ENCODE data around the gene MIF4GD.

Gene MIF4GD

DNA sequence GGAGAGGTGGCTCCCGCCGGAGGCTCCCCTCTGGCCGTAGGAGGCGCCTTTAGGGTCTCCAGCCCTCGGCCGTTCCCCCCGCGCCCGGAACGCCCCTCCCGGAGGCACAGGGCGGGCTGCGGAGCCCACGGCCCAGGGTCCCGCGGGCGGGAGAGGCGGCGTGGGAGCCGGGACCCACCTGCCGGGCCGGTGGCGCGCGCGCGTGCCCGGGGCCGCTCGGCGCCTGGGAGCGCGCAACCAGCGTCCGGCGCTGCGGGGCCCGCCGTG, at the start of gene MIF4GD:
Gene MIF4GD, minus strand, starts transcription at position 266 of the 267 bp plus-strand sequence. CDS start 1,036 bp downstream, outside the sequence.
- ATAC-seq: no peak
- TF ChIP-seq CSDC2 (CRISPR knock-in tag; IDR thresholded peaks at IDR 0.05): 0 out of 2 replicates have a peak, but pooled peaks have one; percentile 2
- 0 out of 2 replicates have a peak, but pooled peaks have one; percentile 24 for TF ChIP-seq ZFP30 (CRISPR knock-in tag; IDR thresholded peaks at IDR 0.05)
- TF ChIP-seq SNAI2 (CRISPR knock-in tag; IDR thresholded peaks at IDR 0.05): peak; percentile 86; the same call in 1 of the 2 replicates
- TF ChIP-seq, protein P1, sequence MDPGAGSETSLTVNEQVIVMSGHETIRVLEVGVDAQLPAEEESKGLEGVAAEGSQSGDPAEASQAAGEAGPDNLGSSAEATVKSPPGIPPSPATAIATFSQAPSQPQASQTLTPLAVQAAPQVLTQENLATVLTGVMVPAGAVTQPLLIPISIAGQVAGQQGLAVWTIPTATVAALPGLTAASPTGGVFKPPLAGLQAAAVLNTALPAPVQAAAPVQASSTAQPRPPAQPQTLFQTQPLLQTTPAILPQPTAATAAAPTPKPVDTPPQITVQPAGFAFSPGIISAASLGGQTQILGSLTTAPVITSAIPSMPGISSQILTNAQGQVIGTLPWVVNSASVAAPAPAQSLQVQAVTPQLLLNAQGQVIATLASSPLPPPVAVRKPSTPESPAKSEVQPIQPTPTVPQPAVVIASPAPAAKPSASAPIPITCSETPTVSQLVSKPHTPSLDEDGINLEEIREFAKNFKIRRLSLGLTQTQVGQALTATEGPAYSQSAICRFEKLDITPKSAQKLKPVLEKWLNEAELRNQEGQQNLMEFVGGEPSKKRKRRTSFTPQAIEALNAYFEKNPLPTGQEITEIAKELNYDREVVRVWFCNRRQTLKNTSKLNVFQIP (CRISPR knock-in tag; IDR thresholded peaks at IDR 0.05; ENCODE audit: borderline replicate concordance, low read depth): no peak
- TF ChIP-seq, protein P2, sequence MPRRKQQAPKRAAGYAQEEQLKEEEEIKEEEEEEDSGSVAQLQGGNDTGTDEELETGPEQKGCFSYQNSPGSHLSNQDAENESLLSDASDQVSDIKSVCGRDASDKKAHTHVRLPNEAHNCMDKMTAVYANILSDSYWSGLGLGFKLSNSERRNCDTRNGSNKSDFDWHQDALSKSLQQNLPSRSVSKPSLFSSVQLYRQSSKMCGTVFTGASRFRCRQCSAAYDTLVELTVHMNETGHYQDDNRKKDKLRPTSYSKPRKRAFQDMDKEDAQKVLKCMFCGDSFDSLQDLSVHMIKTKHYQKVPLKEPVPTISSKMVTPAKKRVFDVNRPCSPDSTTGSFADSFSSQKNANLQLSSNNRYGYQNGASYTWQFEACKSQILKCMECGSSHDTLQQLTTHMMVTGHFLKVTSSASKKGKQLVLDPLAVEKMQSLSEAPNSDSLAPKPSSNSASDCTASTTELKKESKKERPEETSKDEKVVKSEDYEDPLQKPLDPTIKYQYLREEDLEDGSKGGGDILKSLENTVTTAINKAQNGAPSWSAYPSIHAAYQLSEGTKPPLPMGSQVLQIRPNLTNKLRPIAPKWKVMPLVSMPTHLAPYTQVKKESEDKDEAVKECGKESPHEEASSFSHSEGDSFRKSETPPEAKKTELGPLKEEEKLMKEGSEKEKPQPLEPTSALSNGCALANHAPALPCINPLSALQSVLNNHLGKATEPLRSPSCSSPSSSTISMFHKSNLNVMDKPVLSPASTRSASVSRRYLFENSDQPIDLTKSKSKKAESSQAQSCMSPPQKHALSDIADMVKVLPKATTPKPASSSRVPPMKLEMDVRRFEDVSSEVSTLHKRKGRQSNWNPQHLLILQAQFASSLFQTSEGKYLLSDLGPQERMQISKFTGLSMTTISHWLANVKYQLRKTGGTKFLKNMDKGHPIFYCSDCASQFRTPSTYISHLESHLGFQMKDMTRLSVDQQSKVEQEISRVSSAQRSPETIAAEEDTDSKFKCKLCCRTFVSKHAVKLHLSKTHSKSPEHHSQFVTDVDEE (CRISPR knock-in tag; IDR thresholded peaks at IDR 0.05): no peak

GRCh38 chr17:75319904-75320691, 49.1 kb upstream of the MIF4GD start:
- TF ChIP-seq ZC3H10 (CRISPR knock-in tag; IDR thresholded peaks at IDR 0.05) (no peak), BACH2 (CRISPR knock-in tag; IDR thresholded peaks at IDR 0.05; ENCODE audit: borderline replicate concordance) (no peak), CSDC2 (CRISPR knock-in tag; IDR thresholded peaks at IDR 0.05) (no peak), TCF4 (CRISPR knock-in tag; IDR thresholded peaks at IDR 0.05; ENCODE audit: borderline replicate concordance) (no peak), ZFP30 (CRISPR knock-in tag; IDR thresholded peaks at IDR 0.05) (no peak), SNAI2 (CRISPR knock-in tag; IDR thresholded peaks at IDR 0.05) (no peak), PPARA (CRISPR knock-in tag; IDR thresholded peaks at IDR 0.05; ENCODE audit: borderline replicate concordance) (no peak), ARNTL (CRISPR knock-in tag; IDR thresholded peaks at IDR 0.05; ENCODE audit: borderline replicate concordance, low read depth) (no peak), ZNF8 (CRISPR knock-in tag; IDR thresholded peaks at IDR 0.05) (no peak), ZNF565 (CRISPR knock-in tag; conservative IDR thresholded peaks at IDR 0.05; ENCODE audit: low read depth) (no peak), ESRRG (CRISPR knock-in tag; IDR thresholded peaks at IDR 0.05) (no peak), GLIS3 (CRISPR knock-in tag; IDR thresholded peaks at IDR 0.05) (no peak), TOX (CRISPR knock-in tag; IDR thresholded peaks at IDR 0.05; ENCODE audit: borderline replicate concordance) (no peak)
- TF ChIP-seq, protein P2 (CRISPR knock-in tag; IDR thresholded peaks at IDR 0.05): no peak
- TF ChIP-seq, protein P3, sequence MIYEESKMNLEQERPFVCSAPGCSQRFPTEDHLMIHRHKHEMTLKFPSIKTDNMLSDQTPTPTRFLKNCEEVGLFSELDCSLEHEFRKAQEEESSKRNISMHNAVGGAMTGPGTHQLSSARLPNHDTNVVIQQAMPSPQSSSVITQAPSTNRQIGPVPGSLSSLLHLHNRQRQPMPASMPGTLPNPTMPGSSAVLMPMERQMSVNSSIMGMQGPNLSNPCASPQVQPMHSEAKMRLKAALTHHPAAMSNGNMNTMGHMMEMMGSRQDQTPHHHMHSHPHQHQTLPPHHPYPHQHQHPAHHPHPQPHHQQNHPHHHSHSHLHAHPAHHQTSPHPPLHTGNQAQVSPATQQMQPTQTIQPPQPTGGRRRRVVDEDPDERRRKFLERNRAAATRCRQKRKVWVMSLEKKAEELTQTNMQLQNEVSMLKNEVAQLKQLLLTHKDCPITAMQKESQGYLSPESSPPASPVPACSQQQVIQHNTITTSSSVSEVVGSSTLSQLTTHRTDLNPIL (CRISPR knock-in tag; IDR thresholded peaks at IDR 0.05; ENCODE audit: low read depth): no peak
- TF ChIP-seq, protein P4, sequence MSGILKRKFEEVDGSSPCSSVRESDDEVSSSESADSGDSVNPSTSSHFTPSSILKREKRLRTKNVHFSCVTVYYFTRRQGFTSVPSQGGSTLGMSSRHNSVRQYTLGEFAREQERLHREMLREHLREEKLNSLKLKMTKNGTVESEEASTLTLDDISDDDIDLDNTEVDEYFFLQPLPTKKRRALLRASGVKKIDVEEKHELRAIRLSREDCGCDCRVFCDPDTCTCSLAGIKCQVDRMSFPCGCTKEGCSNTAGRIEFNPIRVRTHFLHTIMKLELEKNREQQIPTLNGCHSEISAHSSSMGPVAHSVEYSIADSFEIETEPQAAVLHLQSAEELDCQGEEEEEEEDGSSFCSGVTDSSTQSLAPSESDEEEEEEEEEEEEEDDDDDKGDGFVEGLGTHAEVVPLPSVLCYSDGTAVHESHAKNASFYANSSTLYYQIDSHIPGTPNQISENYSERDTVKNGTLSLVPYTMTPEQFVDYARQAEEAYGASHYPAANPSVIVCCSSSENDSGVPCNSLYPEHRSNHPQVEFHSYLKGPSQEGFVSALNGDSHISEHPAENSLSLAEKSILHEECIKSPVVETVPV (CRISPR knock-in tag; IDR thresholded peaks at IDR 0.05): no peak
- peak; percentile 55 for ATAC-seq

DNA sequence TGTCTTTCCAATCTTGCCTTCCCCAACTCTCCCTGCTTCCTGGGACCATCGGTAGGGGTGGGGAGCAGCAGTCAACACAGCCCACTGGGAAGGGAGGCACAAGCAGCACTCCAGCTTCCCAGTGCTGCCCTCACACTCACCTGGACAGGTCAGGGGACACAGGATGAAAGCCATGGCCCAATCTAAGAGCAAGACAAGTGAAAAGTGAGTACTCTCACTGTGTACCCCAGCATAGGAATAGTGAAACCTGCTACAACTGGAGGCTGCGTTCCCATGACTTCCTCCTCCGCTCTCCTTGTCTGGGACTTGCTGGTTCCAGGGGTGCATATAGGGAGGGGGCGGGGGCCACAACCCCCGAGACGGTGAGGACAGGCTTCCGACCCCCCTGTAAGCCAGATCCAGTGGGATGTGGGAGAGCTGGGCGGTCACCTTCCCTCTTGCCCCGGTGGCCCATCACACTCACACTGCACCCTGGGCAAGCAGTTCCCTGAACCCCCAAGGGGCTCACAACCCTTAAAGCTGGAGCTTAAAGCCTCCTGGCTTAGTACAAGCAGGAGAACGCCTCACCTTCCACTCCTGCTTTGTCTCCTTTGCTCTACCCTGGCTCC, 47.7 kb upstream of the MIF4GD start:
- ATAC-seq: no peak
- no peak for TF ChIP-seq ZFP3 (CRISPR knock-in tag; IDR thresholded peaks at IDR 0.05)
- TF ChIP-seq ZC3H10 (CRISPR knock-in tag; IDR thresholded peaks at IDR 0.05): no peak
- no peak for TF ChIP-seq ESRRG (CRISPR knock-in tag; IDR thresholded peaks at IDR 0.05)
- no peak for TF ChIP-seq TOX (CRISPR knock-in tag; IDR thresholded peaks at IDR 0.05; ENCODE audit: borderline replicate concordance)
- TF ChIP-seq, protein P4 (CRISPR knock-in tag; IDR thresholded peaks at IDR 0.05): no peak
- TF ChIP-seq, protein P2 (CRISPR knock-in tag; IDR thresholded peaks at IDR 0.05): no peak
- TF ChIP-seq, protein P1 (CRISPR knock-in tag; IDR thresholded peaks at IDR 0.05; ENCODE audit: borderline replicate concordance, low read depth): no peak

Measured in SK-N-SH treated with all-trans-retinoic acid at 6 μM for 48 hours (cell line).